ENCODE results near the gene PRPS1L1. TPM values are rescaled to one million over a fixed set of nuclear protein-coding genes. Genes with fewer than 3 reads are reported as not detected.

Gene PRPS1L1
- total and polyA plus RNA-seq, 2 of the 8 experiments (the other 6 are each of a cell fraction or from before 2014, with no cell fraction given) = not detected

DNA sequence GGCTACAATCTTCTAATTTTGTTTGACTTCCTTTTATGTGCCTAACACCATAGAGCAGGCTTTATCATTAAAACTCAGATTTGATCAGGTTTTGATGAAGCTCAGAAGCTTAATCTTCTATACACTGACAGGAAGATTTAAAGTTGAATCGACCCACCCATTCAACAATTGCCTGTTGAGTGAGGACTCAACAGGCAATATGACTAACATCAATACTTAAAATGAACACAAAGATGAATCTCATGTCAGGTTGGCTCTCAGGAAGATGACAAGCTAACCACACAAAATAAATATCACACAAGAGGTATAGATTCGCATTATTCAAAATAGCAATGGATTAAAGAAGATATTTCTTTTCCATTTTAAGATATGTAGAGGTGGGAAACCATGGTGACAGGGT lies 50.7 kb downstream of the PRPS1L1 start:
- Histone ChIP-seq H4K8ac (ENCODE audit: extremely low read depth, insufficient read depth, low read length) (no peak overlapping the region), H3K27ac (ENCODE audit: low read depth, low read length) (no peak overlapping the region), H3K4me3 (ENCODE audit: extremely low read depth in 1 of 4, insufficient read depth in 2 of 4, low read depth in 3 of 4, low read length in 4 of 4) (no peak overlapping the region), H3K79me2 (ENCODE audit: control insufficient read depth in 1 of 2, insufficient read depth in 2 of 2, low read length in 2 of 2) (no peaks in the 10 kb centered on the region), H3K9me3 (ENCODE audit: insufficient read depth in 2 of 2, low read depth in 1 of 2, low read length in 1 of 2) (no peaks in the 10 kb centered on the region; a peak in 1 of 4 replicates), H2BK120ac (replicated peaks; ENCODE audit: low read depth, low read length) (no peak overlapping the region), H3K4me2 (ENCODE audit: insufficient read depth in 1 of 2, low read depth in 2 of 2, low read length in 2 of 2) (no peak overlapping the region), H3K36me3 (ENCODE audit: control insufficient read depth in 2 of 4, insufficient read depth in 4 of 4, low read length in 3 of 4) (no peaks in the 10 kb centered on the region), H4K5ac (ENCODE audit: insufficient read length, low read depth, low read length) (no peak overlapping the region), H3K4ac (replicated peaks; ENCODE audit: insufficient read length, low read depth, low read length) (no peak overlapping the region), H3K79me1 (ENCODE audit: low read depth, low read length) (no peaks in the 10 kb centered on the region), H2BK20ac (ENCODE audit: low read length) (no peak overlapping the region), H3K23me2 (ENCODE audit: low read depth, low read length) (no peaks in the 10 kb centered on the region), H4K20me1 (replicated peaks in 1 of 2; ENCODE audit: control insufficient read depth in 1 of 2, insufficient read depth in 2 of 2, low read length in 2 of 2) (no peaks in the 10 kb centered on the region), H3K27me3 (replicated peaks in 1 of 4; ENCODE audit: control insufficient read depth in 3 of 4, extremely low read depth in 1 of 4, insufficient read depth in 3 of 4, low read length in 3 of 4) (no peaks in the 10 kb centered on the region), H3K18ac (ENCODE audit: extremely low read depth, low read length) (no peak overlapping the region), H2BK15ac (ENCODE audit: low read length) (no peak overlapping the region), H3K4me1 (replicated peaks in 1 of 4; ENCODE audit: control insufficient read depth in 3 of 4, insufficient read depth in 4 of 4, low read length in 3 of 4) (no peaks in the 10 kb centered on the region), H3K9ac (replicated peaks in 1 of 4; ENCODE audit: extremely low read depth in 1 of 4, low read depth in 3 of 4, low read length in 3 of 4) (no peak overlapping the region), H4K91ac (replicated peaks; ENCODE audit: insufficient read length, low read length) (no peak overlapping the region), H3K56ac (replicated peaks; ENCODE audit: insufficient read length, low read depth, low read length) (no peak overlapping the region), H2AFZ (ENCODE audit: low read length) (no peak overlapping the region), H2BK5ac (ENCODE audit: low read depth, low read length) (no peak overlapping the region), H3K23ac (ENCODE audit: insufficient read length) (no peak overlapping the region), H2AK5ac (ENCODE audit: low read depth, low read length) (no peak overlapping the region), H2BK12ac (ENCODE audit: low read depth, low read length) (no peak overlapping the region), H3K14ac (ENCODE audit: insufficient read length) (no peak overlapping the region)
- no peak for TF ChIP-seq RXRA (IDR thresholded peaks at IDR 0.05; ENCODE audit: insufficient read depth, low read depth, low read length)
- no peak for TF ChIP-seq SP2 (IDR thresholded peaks at IDR 0.05; ENCODE audit: low read length)
- no peak for TF ChIP-seq TAF7 (optimal IDR thresholded peaks at IDR 0.05; ENCODE audit: borderline replicate concordance, low read depth, low read length)
- no peak for TF ChIP-seq TEAD4 (IDR thresholded peaks at IDR 0.05; ENCODE audit: low read depth, low read length)
- no peak for TF ChIP-seq SAP30 (IDR thresholded peaks at IDR 0.05; ENCODE audit: insufficient read depth, insufficient replicate concordance, low read length)
- no peak for TF ChIP-seq CREB1 (IDR thresholded peaks at IDR 0.05)
- TF ChIP-seq, protein P1, sequence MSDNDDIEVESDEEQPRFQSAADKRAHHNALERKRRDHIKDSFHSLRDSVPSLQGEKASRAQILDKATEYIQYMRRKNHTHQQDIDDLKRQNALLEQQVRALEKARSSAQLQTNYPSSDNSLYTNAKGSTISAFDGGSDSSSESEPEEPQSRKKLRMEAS (IDR thresholded peaks at IDR 0.05) = no peak
- no peak for TF ChIP-seq SIN3A (conservative IDR thresholded peaks at IDR 0.05 in 1 of 2, IDR thresholded peaks at IDR 0.05 in 1 of 2; ENCODE audit: low read depth in 1 of 2, low read length in 2 of 2)
- TF ChIP-seq RNF2 (IDR thresholded peaks at IDR 0.05; ENCODE audit: borderline replicate concordance, low read depth, low read length, missing control alignments, poor library complexity, severe bottlenecking) = no peak
- TF ChIP-seq BCL11A (IDR thresholded peaks at IDR 0.05; ENCODE audit: low read depth in 2 of 2, low read length in 2 of 2) = no peak
- POLR2A ChIA-PET (ENCODE audit: partially characterized antibody) = no interaction called here
- WGBS, 2 experiments (ENCODE audit: extremely low coverage in 1 of 2, insufficient coverage in 1 of 2, insufficient read length in 1 of 2, insufficient replicate concordance in 2 of 2, low coverage in 1 of 2, low lambda C conversion rate in 2 of 2, missing lambda C conversion rate in 1 of 2) = 43% methylated on average over 2 of the region's 2 CpGs; no CpG with 5 or more reads in 1 of the 2 experiments
- FAIRE-seq (no peak), DNase-seq (ENCODE audit: low read depth in 1 of 2, low spot score in 2 of 2) (no peak)
- CTCF ChIA-PET (ENCODE audit: partially characterized antibody) = interaction anchor here (1.0 to 1.4 kb wide), 2 partner anchors 9 to 16 kb away, joined by 4 to 6 read pairs; no protein-coding TSS in a partner anchor
